Measurements from ENCODE around the gene SHKBP1.

GRCh38 chr19:40565355-40565754 lies 11.3 kb upstream of the SHKBP1 start:
- TF ChIP-seq RAD21 (CRISPR knock-in tag; conservative IDR thresholded peaks at IDR 0.05 in 1 of 2, IDR thresholded peaks at IDR 0.05 in 1 of 2) (no peak), LARP7 (IDR thresholded peaks at IDR 0.05) (no peak), L3MBTL2 (IDR thresholded peaks at IDR 0.05) (no peak), ZC3H11A (IDR thresholded peaks at IDR 0.05; ENCODE audit: low read depth, low read length) (no peak), POLR2A (conservative IDR thresholded peaks at IDR 0.05) (no peak), ESRRB (CRISPR knock-in tag; IDR thresholded peaks at IDR 0.05; ENCODE audit: borderline replicate concordance) (no peak), BACH1 (tag; IDR thresholded peaks at IDR 0.05) (no peak)

Data from K562 (cell line).